Activated naive CD4-positive, alpha-beta T cell (primary cell): ENCODE results near the gene PRKCH.

ENCODE experiments used
- DNase-seq, 4 experiments: peaks; one replicate each; lab custom pipeline; 2025; lab: John Stamatoyannopoulos, UW

PRKCH gene

DNA sequence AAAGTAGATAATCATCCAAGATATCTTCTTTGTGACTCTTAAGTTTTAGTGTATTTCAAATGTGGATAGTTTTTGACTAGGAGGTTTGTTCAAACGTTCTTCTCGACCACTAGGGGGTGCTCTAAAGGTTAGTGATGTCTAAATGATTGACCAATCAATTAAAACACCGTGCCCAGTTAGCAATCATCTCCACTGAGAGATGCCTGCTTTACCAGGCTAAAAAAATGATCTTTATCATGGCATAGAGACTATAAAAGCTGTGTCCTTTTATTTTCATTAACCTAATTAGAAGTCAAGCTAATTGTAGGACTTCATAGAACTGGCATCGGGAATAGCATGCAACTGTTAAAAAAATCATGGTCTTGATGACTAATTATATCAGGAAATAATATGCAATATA lies 153.9 kb downstream of the PRKCH start:
- DNase-seq, result no peak

- DNase-seq, result no peak
Observed at GRCh38 chr14:61476105-61476753, 154.8 kb downstream of the PRKCH start.

DNA sequence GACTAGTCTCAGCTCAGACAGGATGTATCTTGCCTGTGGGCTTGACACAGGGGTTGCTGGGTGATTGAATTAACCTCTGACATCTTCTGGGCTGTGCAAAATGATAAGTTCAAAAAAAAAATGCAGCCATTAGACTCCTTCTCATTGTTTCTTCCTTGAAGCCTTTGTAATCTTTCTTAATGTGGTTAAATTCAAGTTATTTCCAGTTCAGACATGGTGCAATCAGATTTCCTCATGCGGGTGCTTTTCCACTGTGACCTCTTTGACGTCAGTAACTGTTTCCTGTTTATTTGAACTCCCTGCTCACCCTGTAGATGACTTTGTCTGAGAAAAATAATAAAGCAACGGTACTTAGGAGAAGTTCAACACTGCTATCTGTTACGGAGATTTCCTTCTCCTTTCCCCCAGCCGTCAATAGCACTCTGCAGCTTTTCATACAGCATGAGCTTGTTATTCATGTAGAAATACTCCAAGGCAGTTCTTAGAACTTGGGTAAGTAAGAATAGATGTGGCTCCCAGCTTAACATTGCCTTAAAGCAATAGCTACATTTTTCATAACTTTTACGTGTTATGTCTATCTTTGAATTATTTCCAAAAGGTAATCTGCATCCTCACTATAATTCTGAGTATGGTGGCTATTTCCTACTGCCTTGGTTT lies 155.5 kb downstream of the PRKCH start:
- peak in 1 of 4 experiments; percentile 34 for DNase-seq

- no peak for DNase-seq
Observed at GRCh38 chr14:61477712-61478462, 156.5 kb downstream of the PRKCH start.

GRCh38 chr14:61478971-61479473 lies 157.6 kb downstream of the PRKCH start:
- DNase-seq, result no peak

GRCh38 chr14:61479746-61480502 lies 158.5 kb downstream of the PRKCH start:
- DNase-seq, result no peak

- no peak for DNase-seq
Observed at GRCh38 chr14:61480704-61481285, 159.4 kb downstream of the PRKCH start.

DNA sequence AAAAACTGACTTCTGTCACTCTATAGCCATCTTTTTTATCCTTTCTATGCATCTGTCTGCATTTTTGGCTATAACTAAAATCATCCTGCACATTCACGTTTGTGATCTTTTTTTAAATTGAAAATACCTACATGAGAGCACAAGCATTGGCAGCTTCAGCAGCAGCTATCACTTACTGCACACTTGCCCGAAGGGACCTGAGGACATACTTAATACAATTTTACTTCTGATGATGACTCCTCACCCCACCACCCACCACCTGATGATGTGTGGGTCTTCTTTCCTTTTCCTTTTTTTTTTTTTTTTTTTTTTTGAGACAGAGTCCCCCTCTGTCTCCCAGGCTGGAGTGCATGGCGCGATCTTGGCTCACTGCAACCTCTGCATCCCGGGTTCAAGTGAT lies 160.3 kb downstream of the PRKCH start:
- DNase-seq, result no peak

- DNase-seq, result no peak
Observed at GRCh38 chr14:61482348-61483206, 161.2 kb downstream of the PRKCH start.

DNA sequence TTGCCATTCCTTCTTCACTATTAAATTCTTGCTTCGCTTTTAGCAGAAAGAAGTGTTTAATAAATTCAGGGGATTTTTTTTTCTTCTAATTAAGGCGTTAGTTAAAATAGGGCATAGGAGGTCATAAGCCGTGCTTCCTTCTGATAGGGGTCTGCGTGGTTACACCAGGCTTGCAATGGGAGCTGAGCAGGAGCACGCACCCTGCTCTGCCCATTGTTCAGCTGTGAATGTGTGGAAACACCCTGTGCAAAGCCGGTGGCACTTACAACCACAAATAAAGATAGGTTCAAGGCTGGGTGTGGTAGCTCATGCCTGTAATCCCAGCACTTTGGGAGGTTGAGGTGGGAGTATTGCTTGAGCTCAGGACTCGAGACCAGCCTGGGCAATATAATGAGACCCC lies 162.1 kb downstream of the PRKCH start:
- no peak for DNase-seq

DNA sequence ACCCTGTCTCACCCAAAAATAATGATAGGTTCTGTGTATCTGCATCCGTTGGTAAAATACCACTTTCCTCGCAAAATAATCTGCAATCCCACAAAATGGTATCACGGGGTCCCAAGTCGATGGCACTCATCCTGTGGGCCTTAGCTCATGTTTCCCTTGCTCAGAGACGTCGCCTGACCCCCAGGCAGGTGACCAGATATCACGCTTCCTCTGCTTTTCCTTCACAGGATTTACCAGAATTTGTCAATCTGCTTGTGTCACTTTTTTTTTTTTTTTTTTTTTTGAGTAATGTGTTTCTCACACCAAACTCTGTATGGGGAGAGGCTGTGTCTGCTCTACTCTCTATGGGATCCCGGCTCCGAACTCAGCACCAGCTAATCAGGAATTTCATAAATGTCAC lies 162.7 kb downstream of the PRKCH start:
- no peak for DNase-seq

GRCh38 chr14:61484826-61485584 lies 163.6 kb downstream of the PRKCH start:
- DNase-seq, result no peak

DNA sequence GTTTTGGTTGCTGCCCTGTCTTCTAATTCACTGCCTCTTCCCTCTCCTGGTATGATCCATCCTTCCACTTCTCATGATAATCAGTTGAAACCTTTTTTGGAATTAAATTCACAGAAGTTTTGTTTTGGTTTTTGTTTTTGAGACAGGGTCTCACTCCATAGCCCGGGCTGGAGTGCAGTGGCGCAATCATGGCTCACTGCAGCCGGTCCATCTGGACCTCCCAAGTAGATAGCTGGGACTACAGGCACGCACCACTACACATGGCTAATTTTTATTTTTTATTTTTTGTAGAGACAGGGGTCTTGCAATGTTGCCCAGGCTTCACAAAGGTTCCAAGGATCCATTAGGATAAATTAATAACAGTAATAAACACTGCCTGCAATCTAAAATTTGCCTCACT lies 164.3 kb downstream of the PRKCH start:
- DNase-seq, result no peak

DNA sequence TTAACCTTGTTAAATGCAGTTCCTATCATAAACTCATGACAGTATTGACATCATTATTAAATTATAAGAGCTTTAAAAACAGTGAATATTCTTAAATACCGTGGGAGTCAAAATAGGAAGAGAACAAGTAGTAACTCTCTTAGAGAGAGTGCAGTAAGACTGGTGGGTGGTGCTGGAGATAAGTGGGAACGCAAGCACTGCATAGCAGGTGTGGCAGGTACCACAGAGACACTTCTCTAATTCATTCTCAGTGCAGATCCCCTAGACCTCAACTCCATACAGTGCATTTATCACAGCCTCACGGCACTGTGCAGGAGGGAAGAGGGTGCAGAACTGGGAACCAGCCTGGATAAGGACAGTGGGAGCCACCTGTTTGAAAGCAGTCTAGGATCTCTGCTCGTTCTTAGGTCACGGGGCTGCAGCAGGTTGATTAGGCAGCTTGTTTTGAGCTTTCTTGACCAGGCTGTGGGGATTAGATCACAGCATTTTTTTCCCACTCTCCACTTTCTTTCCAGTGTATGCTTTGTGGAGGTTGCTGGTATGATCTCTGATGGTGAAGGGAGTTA lies 165.6 kb downstream of the PRKCH start:
- no peak for DNase-seq

DNA sequence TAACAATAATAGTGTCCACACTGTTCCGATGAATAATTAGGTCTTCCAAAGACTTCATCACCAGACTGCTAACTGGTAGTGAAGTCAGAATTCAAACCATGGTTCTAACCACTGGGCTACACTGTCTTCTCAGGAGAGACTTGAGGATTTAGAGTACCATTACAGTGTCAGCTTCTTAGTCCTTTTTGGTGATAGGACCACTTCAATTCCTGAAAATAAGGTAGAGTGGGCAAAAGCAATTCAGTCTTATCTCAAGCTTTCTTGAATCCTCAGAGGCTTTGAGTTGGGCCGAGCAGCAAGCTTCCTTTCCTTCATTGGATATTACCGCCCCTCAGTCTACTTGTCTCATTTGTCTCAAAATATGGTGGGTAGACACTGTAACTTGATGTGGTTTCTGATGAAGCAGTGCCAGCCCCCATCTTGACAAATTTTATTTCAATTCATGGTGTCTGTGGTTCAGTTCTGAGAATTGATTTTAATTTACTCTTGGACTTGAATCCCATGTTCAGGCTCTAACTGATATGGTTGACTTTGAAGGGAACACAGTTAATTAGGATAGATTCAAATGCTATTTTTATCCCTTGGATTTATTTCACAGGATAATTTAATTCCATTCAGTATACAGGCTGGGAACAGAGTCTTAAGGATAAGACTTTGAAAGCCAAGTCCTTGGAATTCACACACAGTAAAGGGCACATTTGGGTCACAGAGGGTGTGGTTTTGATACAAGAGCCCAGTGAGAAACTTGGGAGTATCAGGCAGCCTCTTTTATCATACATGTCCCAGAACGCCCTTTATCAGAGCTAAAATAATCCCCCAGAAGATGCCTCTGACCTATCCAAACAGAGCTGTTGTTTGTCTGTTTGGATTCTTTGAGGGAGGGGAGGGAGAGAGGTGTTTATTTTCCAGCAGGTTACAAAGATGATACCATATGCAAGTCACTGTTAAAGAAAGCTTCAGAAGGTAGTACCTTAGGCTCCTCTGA lies 167.3 kb downstream of the PRKCH start:
- no peak for DNase-seq

- DNase-seq, result no peak
Observed at GRCh38 chr14:61489512-61489911, 168.1 kb downstream of the PRKCH start.

- no peak for DNase-seq
Observed at GRCh38 chr14:61489932-61490331, 168.6 kb downstream of the PRKCH start.

DNA sequence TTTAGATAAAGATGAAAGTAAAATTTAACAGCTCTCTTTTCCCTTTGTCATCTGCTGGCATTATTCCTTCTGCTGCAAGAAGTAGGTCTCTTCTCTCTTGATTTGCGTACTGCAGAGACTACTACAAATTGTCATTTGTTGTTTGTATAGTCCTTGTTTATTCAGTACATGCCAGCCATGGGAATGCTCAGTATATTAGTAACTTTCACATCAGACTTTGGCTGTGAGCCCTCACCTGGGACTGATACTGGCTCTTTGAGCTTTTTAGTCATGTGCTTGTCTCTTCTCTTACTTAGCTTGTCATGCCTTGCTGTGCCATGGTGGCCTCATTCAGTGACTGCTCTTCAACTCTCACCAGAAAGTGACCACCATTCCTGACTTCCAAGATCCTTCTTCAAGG lies 169.8 kb downstream of the PRKCH start:
- no peak for DNase-seq
